Stimulated activated CD8-positive, alpha-beta memory T cell treated with anti-CD3 and anti-CD28 coated beads, Interleukin-15, amount 100 ng/mL, for 48 hours (primary cell): ENCODE measurements around the gene MICU2.
"Not testable (repeated sequence)": the region's sequence is repeated elsewhere in the genome, so short reads cannot be mapped to it uniquely, and the experiment has no call there.

ENCODE experiments used
- DNase-seq, 2 donors: peaks; one replicate each; pipeline ENCODE4 v3.0.0-alpha.2; 2020; ENCODE audit warnings: low read depth in 2 of 2

Gene MICU2

GRCh38 chr13:21594715-21595545 lies 9.0 kb downstream of the MICU2 start:
- no peak for DNase-seq

GRCh38 chr13:21590665-21591456 lies 13.1 kb downstream of the MICU2 start:
- not testable (repeated sequence) for DNase-seq

- no peak for DNase-seq
Measured at GRCh38 chr13:21590231-21590630, 13.7 kb downstream of the MICU2 start.

- not testable (repeated sequence) for DNase-seq
Measured at GRCh38 chr13:21589510-21589909, 14.5 kb downstream of the MICU2 start.

GRCh38 chr13:21588411-21588810 lies 15.6 kb downstream of the MICU2 start:
- DNase-seq, result not testable (repeated sequence)

GRCh38 chr13:21584973-21585592 lies 18.9 kb downstream of the MICU2 start:
- DNase-seq, result no peak

GRCh38 chr13:21583478-21583877 lies 20.5 kb downstream of the MICU2 start:
- DNase-seq, result no peak

- DNase-seq, result no peak
Measured at GRCh38 chr13:21580736-21581135, 23.2 kb downstream of the MICU2 start.

- DNase-seq, result no peak
Measured at GRCh38 chr13:21579754-21580316, 24.1 kb downstream of the MICU2 start.

GRCh38 chr13:21578748-21579147 lies 25.2 kb downstream of the MICU2 start:
- DNase-seq, result no peak

GRCh38 chr13:21576426-21576825 lies 27.5 kb downstream of the MICU2 start:
- no peak for DNase-seq

- no peak for DNase-seq
Measured at GRCh38 chr13:21573920-21574712, 29.9 kb downstream of the MICU2 start.

- no peak for DNase-seq
Measured at GRCh38 chr13:21569686-21570085, 34.3 kb downstream of the MICU2 start.

GRCh38 chr13:21568854-21569253 lies 35.1 kb downstream of the MICU2 start:
- no peak for DNase-seq

- DNase-seq, result no peak
Measured at GRCh38 chr13:21567714-21568113, 36.3 kb downstream of the MICU2 start.

- DNase-seq, result no peak
Measured at GRCh38 chr13:21557995-21558394, 46.0 kb downstream of the MICU2 start.

GRCh38 chr13:21556051-21556450 lies 47.9 kb downstream of the MICU2 start:
- no peak for DNase-seq

- DNase-seq, result not testable (repeated sequence)
Measured at GRCh38 chr13:21553261-21553660, 50.7 kb downstream of the MICU2 start.

- no peak for DNase-seq
Measured at GRCh38 chr13:21550918-21551317, 53.1 kb downstream of the MICU2 start.

- no peak for DNase-seq
Measured at GRCh38 chr13:21549633-21550032, 54.3 kb downstream of the MICU2 start.

- DNase-seq, result no peak
Measured at GRCh38 chr13:21548577-21548976, 55.4 kb downstream of the MICU2 start.
